Activated CD4-positive, alpha-beta T cell treated with anti-CD3 and anti-CD28 coated beads for 36 hours (primary cell): ENCODE data around the gene ENPEP. TPM values are rescaled to one million over a fixed set of nuclear protein-coding genes. Genes with fewer than 3 reads are reported as not detected.
"Not testable (repeated sequence)": the region's sequence is repeated elsewhere in the genome, so short reads cannot be mapped to it uniquely, and the experiment has no call there.

Experiments
- ATAC-seq: fragments of 200-7000 bp; cut with Tn5 transposase; one replicate; pipeline ENCODE4 v1.10.0; 2021; ENCODE audit warnings: mild to moderate bottlenecking, moderate library complexity
- CTCF ChIA-PET: fragments of 350-600 bp; sonication (Branson Sonifier 250); formaldehyde crosslinking; loops from one replicate; lab custom pipeline; 2021; ENCODE audit warnings: antibody characterized with exemption; lab: Charles Lee
- POLR2A ChIA-PET: fragments of 350-600 bp; sonication (Branson Sonifier 250); formaldehyde crosslinking; loops from one replicate; lab custom pipeline; 2021; ENCODE audit warnings: antibody characterized with exemption, inconsistent platforms; lab: Charles Lee
- DNase-seq: peaks from one replicate; pipeline ENCODE4 v3.0.0-alpha.2; 2020
- H3K27ac Mint-ChIP-seq: one replicate; pipeline ENCODE4 v1.8.0; 2021; ENCODE audit warnings: mixed read lengths
- H3K27me3 Mint-ChIP-seq: one replicate; pipeline ENCODE4 v1.8.0; 2021; ENCODE audit warnings: mixed read lengths
- H3K36me3 Mint-ChIP-seq: one replicate; pipeline ENCODE4 v1.8.0; 2021; ENCODE audit warnings: low read depth, mixed read lengths
- H3K4me1 Mint-ChIP-seq: one replicate; pipeline ENCODE4 v1.8.0; 2021; ENCODE audit warnings: mixed read lengths
- H3K4me3 Mint-ChIP-seq: one replicate; pipeline ENCODE4 v1.8.0; 2021; ENCODE audit warnings: mild to moderate bottlenecking, moderate library complexity, mixed read lengths
- H3K9me3 Mint-ChIP-seq: one replicate; pipeline ENCODE4 v1.8.0; 2021; ENCODE audit warnings: low read depth, mixed read lengths
- intact Hi-C, 2 experiments: fragments of 100-400 bp; cut with DNase I in 1 of 2; cut with micrococcal nuclease in 1 of 2; formaldehyde crosslinking; loops; one replicate each; pipeline versions ENCODE4 v1.14.2 to v1.15.1; 2022 to 2024; cut with DNase I, micrococcal nuclease
- total RNA-seq, 2 experiments: library from RNA; stranded (reverse); gene quantifications; one replicate each; pipeline ENCODE4 v1.2.3, GENCODE V29; 2021

The ENPEP gene
- total RNA-seq, 2 experiments from 2014 or later: not detected

DNA sequence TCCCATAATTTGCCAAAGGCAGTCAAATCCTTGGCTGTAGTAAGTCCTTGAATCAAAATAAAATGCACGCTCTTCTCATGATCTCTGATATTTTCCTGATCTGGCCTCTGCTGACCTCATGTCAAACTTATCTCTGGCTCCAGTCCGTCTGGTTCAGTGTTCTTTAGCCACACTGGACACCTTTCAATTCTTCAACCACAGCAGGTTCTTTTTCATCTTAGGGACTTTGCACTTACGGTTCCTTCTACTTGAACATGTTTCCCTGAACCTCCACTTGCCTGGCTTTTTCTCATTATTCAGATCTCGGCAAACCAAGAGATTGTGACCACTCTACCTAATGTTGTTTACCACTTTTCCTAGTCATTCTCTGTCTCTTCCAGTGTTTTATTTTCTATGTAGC lies 10.3 kb downstream of the ENPEP start:
- Mint-ChIP-seq H3K27ac (no peak overlapping the region), H3K4me3 (no peak overlapping the region), H3K36me3 (no peaks in the 10 kb centered on the region), H3K27me3 (peaks cover 24% of the 10 kb centered on the region), H3K4me1 (peaks cover 2% of the 10 kb centered on the region), H3K9me3 (no peaks in the 10 kb centered on the region)
- DNase-seq (no peak), ATAC-seq (no peak)
- ChIA-PET CTCF (no interaction called here), POLR2A (no interaction called here)
- intact Hi-C loops: no loop called here

DNA sequence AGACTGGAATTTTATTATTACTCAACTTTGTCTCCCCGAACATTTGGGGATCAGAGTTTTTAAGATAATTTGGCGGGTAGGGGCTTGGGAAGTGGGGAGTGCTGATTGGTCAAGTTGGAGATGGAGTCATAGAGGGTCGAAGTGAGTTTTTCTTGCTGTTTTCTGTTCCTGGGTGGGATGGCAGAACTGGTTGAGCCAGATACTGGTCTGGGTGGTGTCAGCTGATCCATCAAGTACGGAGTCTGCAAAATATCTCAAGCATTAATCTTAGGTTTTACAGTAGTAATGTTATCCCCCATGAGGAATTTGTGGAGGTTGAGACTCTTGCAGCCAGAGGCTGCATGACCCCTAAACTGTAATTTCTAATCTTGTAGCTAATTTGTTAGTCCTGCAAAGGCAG lies 10.9 kb downstream of the ENPEP start:
- H3K9me3 Mint-ChIP-seq, DNase-seq, POLR2A ChIA-PET, H3K4me1 Mint-ChIP-seq, intact Hi-C loops, H3K4me3 Mint-ChIP-seq, ATAC-seq, H3K36me3 Mint-ChIP-seq, CTCF ChIA-PET, H3K27ac Mint-ChIP-seq: not testable (repeated sequence)
- H3K27me3 Mint-ChIP-seq: peaks cover 22% of the 10 kb centered on the region

DNA sequence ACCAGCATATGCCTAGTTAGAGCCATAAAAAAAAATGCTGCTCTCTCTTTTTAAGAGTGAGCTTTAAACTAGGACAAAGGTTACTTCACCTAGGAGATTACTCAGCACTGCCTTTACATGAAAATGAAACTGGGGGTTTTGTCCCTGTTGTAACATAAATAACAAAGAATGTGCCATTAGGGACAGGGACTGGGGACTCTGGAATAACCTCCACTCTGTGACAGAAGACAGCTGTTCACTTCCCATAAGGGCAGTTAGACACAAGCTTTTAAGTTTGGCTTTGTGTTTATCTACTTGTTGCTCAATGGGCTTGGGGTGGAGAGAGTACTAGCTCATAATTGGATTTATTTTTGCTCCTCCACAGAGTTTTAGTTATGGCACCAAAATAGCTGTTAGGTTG lies 11.9 kb downstream of the ENPEP start:
- H3K27me3 Mint-ChIP-seq: peaks cover 16% of the 10 kb centered on the region
- intact Hi-C loops: no loop called here
- no peak for ATAC-seq
- no peak overlapping the region for H3K4me3 Mint-ChIP-seq
- POLR2A ChIA-PET: interaction anchor here (0.7 kb wide), 1 partner anchor 11 kb away, joined by 3 read pairs; no protein-coding TSS in a partner anchor
- H3K27ac Mint-ChIP-seq: no peak overlapping the region
- peaks cover 2% of the 10 kb centered on the region for H3K4me1 Mint-ChIP-seq
- CTCF ChIA-PET: interaction anchor here (0.6 to 1.8 kb wide), 5 partner anchors 26 to 486 kb away, joined by 3 to 7 read pairs (median 4); no protein-coding TSS in a partner anchor
- no peaks in the 10 kb centered on the region for H3K9me3 Mint-ChIP-seq
- no peaks in the 10 kb centered on the region for H3K36me3 Mint-ChIP-seq
- DNase-seq: no peak

- intact Hi-C loops: no loop called here
- Mint-ChIP-seq H3K4me1 (no peaks in the 10 kb centered on the region), H3K27me3 (peaks cover 16% of the 10 kb centered on the region), H3K9me3 (no peaks in the 10 kb centered on the region), H3K36me3 (no peaks in the 10 kb centered on the region), H3K4me3 (no peak overlapping the region), H3K27ac (no peak overlapping the region)
- ATAC-seq (no peak), DNase-seq (no peak)
- POLR2A ChIA-PET: no interaction called here
- CTCF ChIA-PET: interaction anchor here (1.0 to 1.3 kb wide), 2 partner anchors 10 to 21 kb away, joined by 3 read pairs; no protein-coding TSS in a partner anchor
Observed at GRCh38 chr4:110489901-110490508, 14.1 kb downstream of the ENPEP start.

GRCh38 chr4:110492522-110492921 lies 16.6 kb downstream of the ENPEP start:
- DNase-seq: no peak
- ChIA-PET CTCF (interaction anchor here (1.4 kb wide), 1 partner anchor 493 kb away, joined by 4 read pairs; no protein-coding TSS in a partner anchor), POLR2A (no interaction called here)
- Mint-ChIP-seq H3K36me3 (no peaks in the 10 kb centered on the region), H3K9me3 (no peaks in the 10 kb centered on the region), H3K27me3 (peaks cover 9% of the 10 kb centered on the region), H3K27ac (no peak overlapping the region), H3K4me3 (no peak overlapping the region), H3K4me1 (no peaks in the 10 kb centered on the region)
- ATAC-seq: no peak
- intact Hi-C loops: no loop called here

- intact Hi-C loops: no loop called here
- H3K9me3 Mint-ChIP-seq: no peaks in the 10 kb centered on the region
- H3K4me3 Mint-ChIP-seq: no peak overlapping the region
- POLR2A ChIA-PET: interaction anchor here (0.5 kb wide), 1 partner anchor 178 kb away, joined by 3 read pairs; no protein-coding TSS in a partner anchor
- H3K36me3 Mint-ChIP-seq: no peaks in the 10 kb centered on the region
- DNase-seq: no peak
- CTCF ChIA-PET: interaction anchor here (1.2 kb wide), 1 partner anchor 444 kb away, joined by 3 read pairs; no protein-coding TSS in a partner anchor
- H3K27ac Mint-ChIP-seq: no peak overlapping the region
- no peak for ATAC-seq
- H3K4me1 Mint-ChIP-seq: no peaks in the 10 kb centered on the region
- peaks cover 12% of the 10 kb centered on the region for H3K27me3 Mint-ChIP-seq
Observed at GRCh38 chr4:110493520-110493919, 17.6 kb downstream of the ENPEP start.

- H3K4me1 Mint-ChIP-seq: no peaks in the 10 kb centered on the region
- H3K36me3 Mint-ChIP-seq: no peaks in the 10 kb centered on the region
- H3K27ac Mint-ChIP-seq: no peak overlapping the region
- no peak for DNase-seq
- CTCF ChIA-PET: interaction anchor here (1.3 kb wide), 1 partner anchor 19 kb away, joined by 3 read pairs; no protein-coding TSS in a partner anchor
- no peaks in the 10 kb centered on the region for H3K9me3 Mint-ChIP-seq
- POLR2A ChIA-PET: no interaction called here
- H3K27me3 Mint-ChIP-seq: peaks cover 17% of the 10 kb centered on the region
- no peak for ATAC-seq
- no peak overlapping the region for H3K4me3 Mint-ChIP-seq
- intact Hi-C loops: no loop called here
Observed at GRCh38 chr4:110498420-110498819, 22.5 kb downstream of the ENPEP start.

- Mint-ChIP-seq H3K27ac (no peak overlapping the region), H3K9me3 (no peaks in the 10 kb centered on the region), H3K4me1 (no peaks in the 10 kb centered on the region), H3K36me3 (no peaks in the 10 kb centered on the region), H3K4me3 (no peak overlapping the region), H3K27me3 (peaks cover 15% of the 10 kb centered on the region)
- CTCF ChIA-PET: interaction anchor here (2.4 kb wide), 1 partner anchor 10 kb away, joined by 6 read pairs; no protein-coding TSS in a partner anchor
- ATAC-seq (no peak), DNase-seq (no peak)
- intact Hi-C loops: no loop called here
- POLR2A ChIA-PET: no interaction called here
Observed at GRCh38 chr4:110499126-110499525, 23.2 kb downstream of the ENPEP start.

- intact Hi-C loops: no loop called here
- Mint-ChIP-seq H3K4me3 (no peak overlapping the region), H3K4me1 (no peaks in the 10 kb centered on the region), H3K27ac (no peak overlapping the region), H3K27me3 (peaks cover 13% of the 10 kb centered on the region), H3K9me3 (no peaks in the 10 kb centered on the region), H3K36me3 (no peaks in the 10 kb centered on the region)
- no peak for DNase-seq
- ATAC-seq: no peak
- ChIA-PET CTCF (interaction anchor here (1.3 kb wide), 1 partner anchor 9 kb away, joined by 4 read pairs; no protein-coding TSS in a partner anchor), POLR2A (no interaction called here)
Observed at GRCh38 chr4:110501826-110502225, 25.9 kb downstream of the ENPEP start.

DNA sequence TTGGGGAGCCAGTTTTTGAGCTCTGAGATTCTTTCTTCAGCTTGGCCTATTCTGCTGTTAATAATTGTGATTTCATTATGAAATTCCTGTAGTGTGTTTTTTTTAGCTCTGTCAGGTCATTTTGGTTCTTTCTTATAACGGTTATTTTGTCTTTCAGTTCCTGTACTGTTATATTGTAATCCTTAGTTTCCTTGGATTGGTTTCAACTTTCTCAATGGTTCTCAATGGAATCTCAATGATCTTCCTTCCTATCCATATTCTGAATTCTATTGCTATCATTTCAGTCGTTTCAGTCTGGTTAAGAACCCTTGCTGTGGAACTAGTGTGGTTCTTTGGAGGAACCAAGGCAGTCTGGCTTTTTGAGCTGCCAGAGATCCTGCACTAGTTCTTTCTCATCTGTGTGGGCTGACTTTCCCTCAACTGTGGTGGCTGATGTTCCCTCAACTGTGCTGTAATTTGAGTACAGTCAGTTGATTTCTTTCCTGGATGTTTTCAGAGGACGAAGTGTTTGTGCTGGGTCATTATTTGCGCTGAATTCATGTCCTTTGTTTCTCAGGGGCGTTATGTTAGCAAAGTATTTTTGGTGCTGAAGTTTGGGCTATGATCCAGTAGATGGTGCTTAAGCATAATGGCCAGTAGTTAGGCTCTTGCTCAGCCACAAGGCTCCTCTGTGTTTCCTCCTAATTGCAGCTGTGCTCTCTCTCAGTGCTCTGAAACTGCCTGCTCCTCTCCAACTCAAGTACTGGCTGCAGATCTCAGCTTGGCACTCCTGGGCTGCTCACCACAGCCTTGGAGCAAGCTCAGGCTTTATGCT lies 27.5 kb downstream of the ENPEP start:
- POLR2A ChIA-PET: no interaction called here

GRCh38 chr4:110504084-110504435 lies 28.1 kb downstream of the ENPEP start:
- no peak for DNase-seq
- H3K4me3 Mint-ChIP-seq: no peak overlapping the region
- POLR2A ChIA-PET: no interaction called here
- no peaks in the 10 kb centered on the region for H3K36me3 Mint-ChIP-seq
- H3K4me1 Mint-ChIP-seq: no peaks in the 10 kb centered on the region
- no peak for ATAC-seq
- H3K27me3 Mint-ChIP-seq: peaks cover 11% of the 10 kb centered on the region
- no peak overlapping the region for H3K27ac Mint-ChIP-seq
- intact Hi-C loops: no loop called here
- CTCF ChIA-PET: interaction anchor here (0.6 to 1.3 kb wide), 4 partner anchors 15 to 502 kb away, joined by 3 to 4 read pairs (median 3); no protein-coding TSS in a partner anchor
- no peaks in the 10 kb centered on the region for H3K9me3 Mint-ChIP-seq

More for the DNA sequence above, 27.5 kb downstream of the ENPEP start:
- ATAC-seq (no peak), DNase-seq (no peak)
- H3K4me1 Mint-ChIP-seq: no peaks in the 10 kb centered on the region
- H3K36me3 Mint-ChIP-seq: no peaks in the 10 kb centered on the region
- CTCF ChIA-PET: interaction anchor here (0.6 to 1.3 kb wide), 4 partner anchors 13 to 501 kb away, joined by 3 to 5 read pairs (median 4); no protein-coding TSS in a partner anchor
- no peak overlapping the region for H3K27ac Mint-ChIP-seq
- no peaks in the 10 kb centered on the region for H3K9me3 Mint-ChIP-seq
- intact Hi-C loops: no loop called here
- H3K27me3 Mint-ChIP-seq: peaks cover 11% of the 10 kb centered on the region
- no peak overlapping the region for H3K4me3 Mint-ChIP-seq
